ENCODE measurements around the gene AK5. TPM values are rescaled to one million over a fixed set of nuclear protein-coding genes. Genes with fewer than 3 reads are reported as not detected.

The AK5 gene
- total and polyA plus RNA-seq, 2 experiments from 2014 or later, result 8.8 to 12.2 TPM

- Histone ChIP-seq H3K27ac (ENCODE audit: low read depth) (peak overlapping the region; percentile 89), H2AFZ (peak overlapping the region; percentile 43), H3K4me2 (no peak overlapping the region), H3K36me3 (ENCODE audit: insufficient read depth) (no peaks in the 10 kb centered on the region), H3K4me1 (ENCODE audit: insufficient read depth) (peaks cover 21% of the 10 kb centered on the region), H3K79me2 (replicated peaks; ENCODE audit: insufficient read depth) (no peaks in the 10 kb centered on the region), H4K20me1 (replicated peaks; ENCODE audit: insufficient read depth) (no peaks in the 10 kb centered on the region), H3F3A (replicated peaks; ENCODE audit: low read depth) (no peaks in the 10 kb centered on the region), H3K9me2 (ENCODE audit: insufficient read depth) (no peaks in the 10 kb centered on the region), H3K4me3 (no peak overlapping the region), H3K27me3 (ENCODE audit: insufficient read depth) (no peaks in the 10 kb centered on the region)
- DNase-seq (ENCODE audit: low spot score) (no peak), ATAC-seq (no peak)
- H3K27ac Mint-ChIP-seq, result no peak overlapping the region
- H3K4me1 Mint-ChIP-seq, result peaks cover 20% of the 10 kb centered on the region
- peaks cover 7% of the 10 kb centered on the region for H3K27me3 Mint-ChIP-seq (ENCODE audit: insufficient read depth, low read depth, poor library complexity)
- TF ChIP-seq POLR2AphosphoS5 (IDR thresholded peaks at IDR 0.05; ENCODE audit: low read depth) (no peak), EZH2phosphoT487 (IDR thresholded peaks at IDR 0.05; ENCODE audit: unreplicated experiment) (no peak), CTCF (conservative IDR thresholded peaks at IDR 0.05; ENCODE audit: low read depth in 2 of 2) (no peak), ETS1 (IDR thresholded peaks at IDR 0.05) (no peak), JUNB (IDR thresholded peaks at IDR 0.05; ENCODE audit: unreplicated experiment) (no peak), NANOG (IDR thresholded peaks at IDR 0.05; ENCODE audit: borderline replicate concordance) (no peak), EZH2 (IDR thresholded peaks at IDR 0.05; ENCODE audit: low read depth, unreplicated experiment) (no peak), ZNF462 (CRISPR knock-in tag; IDR thresholded peaks at IDR 0.05) (no peak), ZNF331 (CRISPR knock-in tag; IDR thresholded peaks at IDR 0.05; ENCODE audit: low read depth) (no peak), REST (IDR thresholded peaks at IDR 0.05; ENCODE audit: unreplicated experiment) (no peak), ZNF114 (CRISPR knock-in tag; IDR thresholded peaks at IDR 0.05) (no peak), CREB1 (CRISPR knock-in tag; IDR thresholded peaks at IDR 0.05; ENCODE audit: low read depth) (no peak), STAT1 (IDR thresholded peaks at IDR 0.05; ENCODE audit: unreplicated experiment) (no peak)
- peaks cover 3% of the 10 kb centered on the region; the same call in 2 of the 3 replicates for H3K9me3 Mint-ChIP-seq
- no peak overlapping the region for H3K4me3 Mint-ChIP-seq
- H3K36me3 Mint-ChIP-seq (ENCODE audit: low read depth), result no peaks in the 10 kb centered on the region
These were observed 234.3 kb downstream of the AK5 start for GRCh38 chr1:77516106-77516505.

All from GM23338 (cell line).